Mesendoderm (in vitro differentiated cells): Measurements from ENCODE around the gene USH1G. TPM values are rescaled to one million over a fixed set of nuclear protein-coding genes. Genes with fewer than 3 reads are reported as not detected.

Experiments used
- DNase-seq: peaks from one replicate; pipeline ENCODE4 v3.0.0; 2013
- H2AK5ac ChIP-seq: 2 replicates; pipeline ENCODE4 v1.6.1; 2013; ENCODE audit warnings: low read length, inconsistent platforms
- H2BK120ac ChIP-seq: 2 replicates; pipeline ENCODE4 v1.6.1; 2013; ENCODE audit warnings: low read depth, mild to moderate bottlenecking, low read length, moderate library complexity, mixed read lengths
- H2BK15ac ChIP-seq: replicated peaks from 2 replicates; pipeline ENCODE4 v1.6.1; 2013; ENCODE audit warnings: low read depth, mild to moderate bottlenecking, moderate library complexity
- H2BK5ac ChIP-seq: 2 replicates; pipeline ENCODE4 v1.6.1; 2013; ENCODE audit warnings: low read length, inconsistent platforms
- H3K18ac ChIP-seq: 2 replicates; pipeline ENCODE4 v1.6.1; 2013; ENCODE audit warnings: mild to moderate bottlenecking, low read length, mixed read lengths
- H3K23ac ChIP-seq: one replicate; pipeline ENCODE4 v1.6.1; 2013; ENCODE audit warnings: low read length
- H3K27ac ChIP-seq: 2 replicates; pipeline ENCODE4 v1.5.1; 2013; ENCODE audit warnings: low read depth, mild to moderate bottlenecking, inconsistent platforms, low read length, moderate library complexity
- H3K27me3 ChIP-seq: 2 replicates; pipeline ENCODE4 v1.6.1; 2013; ENCODE audit warnings: low read length, control low read depth, mild to moderate bottlenecking, inconsistent platforms; ENCODE audit not compliant: insufficient read depth, poor library complexity
- H3K36me3 ChIP-seq: 2 replicates; pipeline ENCODE4 v1.6.1; 2013; ENCODE audit warnings: low read length, inconsistent platforms; ENCODE audit not compliant: control insufficient read depth, insufficient read depth
- H3K4ac ChIP-seq: one replicate; pipeline ENCODE4 v1.6.1; 2013; ENCODE audit warnings: low read depth, mild to moderate bottlenecking, low read length, moderate library complexity
- H3K4me1 ChIP-seq: 2 replicates; pipeline ENCODE4 v1.6.1; 2013; ENCODE audit warnings: low read depth, low read length, inconsistent platforms; ENCODE audit not compliant: control insufficient read depth
- H3K4me2 ChIP-seq: 2 replicates; pipeline ENCODE4 v1.6.1; 2013; ENCODE audit warnings: low read length
- H3K4me3 ChIP-seq: 2 replicates; pipeline ENCODE4 v1.5.1; 2013; ENCODE audit warnings: mild to moderate bottlenecking, low read length
- H3K56ac ChIP-seq: one replicate; pipeline ENCODE4 v1.6.1; 2013; ENCODE audit warnings: low read length
- H3K79me1 ChIP-seq: 2 replicates; pipeline ENCODE4 v1.6.1; 2013; ENCODE audit warnings: low read length, inconsistent platforms
- H3K79me2 ChIP-seq: 2 replicates; pipeline ENCODE4 v1.6.1; 2013; ENCODE audit warnings: mild to moderate bottlenecking, low read length; ENCODE audit not compliant: control insufficient read depth, insufficient read depth
- H3K9ac ChIP-seq: 2 replicates; pipeline ENCODE4 v1.6.1; 2013; ENCODE audit warnings: low read length, inconsistent platforms
- H4K5ac ChIP-seq: one replicate; pipeline ENCODE4 v1.6.1; 2013; ENCODE audit warnings: low read length
- H4K8ac ChIP-seq: one replicate; pipeline ENCODE4 v1.6.1; 2013; ENCODE audit warnings: low read depth, mild to moderate bottlenecking, control low read depth, low read length, moderate library complexity
- WGBS: extraction: QIAGEN DNeasy Blood & Tissue Kit; methylation state at CpG from one replicate; pipeline ENCODE4 v1.1.7; 2013; ENCODE audit warnings: low lambda C conversion rate, missing lambda C conversion rate; ENCODE audit not compliant: insufficient coverage; ENCODE audit errors: extremely low coverage; 5-methylcytosine and 5-hydroxymethylcytosine counted together
- polyA plus RNA-seq, 2 experiments: library from polyadenylated mRNA; stranded (reverse); fragments of 200-250 nt; gene quantifications; one replicate each; pipeline ENCODE4 v1.2.3, GENCODE V29; 2013

The USH1G gene
- 0.14 TPM for polyA plus RNA-seq (2013, experiment 1 of 2)
- 0.21 TPM for polyA plus RNA-seq (2013, experiment 2 of 2)

- Histone ChIP-seq H3K9ac (peak within 1 kb of the TSS; percentile 29), H3K27me3 (peaks cover 32% of the 10 kb centered on the region), H3K79me2 (no peaks in the 10 kb centered on the region), H3K27ac (no peak within 1 kb of the TSS), H3K36me3 (no peaks in the 10 kb centered on the region), H3K23ac (no peak within 1 kb of the TSS), H2BK120ac (no peak within 1 kb of the TSS), H3K4ac (no peak within 1 kb of the TSS), H3K56ac (peak within 1 kb of the TSS; percentile 49), H2AK5ac (no peak within 1 kb of the TSS), H3K4me2 (peak within 1 kb of the TSS; percentile 61), H2BK15ac (no peak within 1 kb of the TSS), H3K18ac (no peak within 1 kb of the TSS), H3K4me1 (no peaks in the 10 kb centered on the region), H4K8ac (no peak within 1 kb of the TSS), H2BK5ac (no peak within 1 kb of the TSS), H3K79me1 (no peaks in the 10 kb centered on the region), H3K4me3 (no peak within 1 kb of the TSS), H4K5ac (no peak within 1 kb of the TSS)
- no CpG with 5 or more reads among the region's 57 CpGs for WGBS
- no peak for DNase-seq
Observed at GRCh38 chr17:74922694-74923537, at the start of gene USH1G. Gene USH1G (minus strand): TSS chr17:74923255. CDS start chr17:74923073, 182 bp downstream.

DNA sequence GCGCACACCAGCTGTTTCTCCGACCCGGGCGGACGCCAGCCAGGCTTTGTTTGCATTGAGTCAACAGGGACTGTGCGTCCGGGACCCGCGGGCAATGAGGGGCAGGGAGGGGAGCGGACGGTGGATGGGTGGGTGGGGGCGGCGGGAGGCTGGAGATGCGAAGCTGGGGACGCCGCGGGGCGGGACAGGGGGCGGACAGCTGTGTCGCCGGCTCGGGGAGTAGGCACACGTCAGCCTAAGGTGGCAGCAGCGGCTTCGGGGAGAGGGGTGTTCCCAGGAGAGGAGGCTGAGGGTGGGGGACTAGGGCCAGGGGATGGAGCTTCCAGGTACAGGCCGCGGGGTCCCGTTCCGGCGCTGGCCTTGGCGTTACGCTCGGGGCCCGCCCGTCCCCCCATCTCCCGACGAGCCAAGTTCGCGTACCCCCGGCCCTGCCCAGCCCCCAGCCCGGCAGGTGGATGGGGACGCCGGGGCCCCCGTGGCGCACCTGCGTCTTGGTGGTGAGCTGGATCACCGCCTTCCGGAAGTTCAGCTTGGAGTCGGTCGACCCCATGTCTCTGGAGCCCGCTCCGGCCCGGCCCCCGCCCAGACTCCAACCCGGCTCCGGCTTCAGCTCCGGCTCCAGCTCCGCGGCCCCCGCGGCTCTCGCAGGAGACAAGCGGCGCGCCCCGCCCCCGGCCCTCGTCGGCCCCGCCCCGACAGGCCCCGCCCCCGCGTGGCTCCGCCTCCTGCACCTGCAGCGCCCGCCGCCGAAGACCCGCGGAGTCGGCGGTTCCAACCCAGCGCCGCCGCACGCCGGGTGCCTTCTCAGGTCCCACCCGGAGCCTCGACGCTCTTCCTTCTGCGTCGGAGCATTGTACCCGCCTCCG is 49.3 kb upstream of the USH1G start, which contains the start of gene HID1:
Gene HID1 (minus strand): TSS at position 653 of the 866 bp plus-strand sequence. CDS start 103 bp downstream, at position 550.
- peaks cover 6% of the 10 kb centered on the region for H3K27me3 ChIP-seq

DNA sequence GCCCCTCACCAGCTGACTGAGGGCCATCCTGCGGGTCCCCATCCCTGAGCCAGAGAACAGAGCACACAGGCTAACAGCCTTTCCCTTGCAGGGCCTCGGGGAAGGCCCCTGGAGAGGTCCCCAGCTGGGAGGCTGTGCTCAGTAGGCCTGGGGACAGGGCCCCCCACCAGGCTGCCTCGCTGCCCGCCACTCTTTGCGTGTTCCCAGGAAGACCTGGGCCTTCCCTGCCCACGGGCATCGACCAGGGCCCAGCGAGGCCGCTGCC is 48.7 kb upstream of the USH1G start:
- Histone ChIP-seq H3K4me3 (no peak overlapping the region), H3K79me2 (no peaks in the 10 kb centered on the region), H3K27me3 (peaks cover 6% of the 10 kb centered on the region), H3K36me3 (no peaks in the 10 kb centered on the region), H3K79me1 (no peaks in the 10 kb centered on the region), H3K4me2 (peak overlapping the region; percentile 11), H3K18ac (no peak overlapping the region), H4K5ac (no peak overlapping the region), H4K8ac (no peak overlapping the region), H2AK5ac (no peak overlapping the region), H3K27ac (no peak overlapping the region), H3K4me1 (peaks cover 3% of the 10 kb centered on the region), H2BK5ac (no peak overlapping the region), H2BK15ac (no peak overlapping the region), H3K4ac (no peak overlapping the region), H3K23ac (no peak overlapping the region), H3K9ac (peak overlapping the region; percentile 26), H3K56ac (peak overlapping the region; percentile 37), H2BK120ac (no peak overlapping the region)
- no peak for DNase-seq
- no CpG with 5 or more reads among the region's 9 CpGs for WGBS

More for the DNA sequence above, 49.3 kb upstream of the USH1G start, which contains the start of gene HID1:
- H3K18ac ChIP-seq: no peak within 1 kb of the TSS
- no peak within 1 kb of the TSS for H2BK15ac ChIP-seq
- H2AK5ac ChIP-seq: no peak within 1 kb of the TSS
- no CpG with 5 or more reads among the region's 95 CpGs for whole genome bisulfite sequencing
- no peak within 1 kb of the TSS for H3K23ac ChIP-seq
- H3K9ac ChIP-seq: peak within 1 kb of the TSS; percentile 36
- H3K4ac ChIP-seq: no peak within 1 kb of the TSS
- no peak within 1 kb of the TSS for H3K4me3 ChIP-seq
- DNase-seq: peak; percentile 74
- no peaks in the 10 kb centered on the region for H3K36me3 ChIP-seq
- no peak within 1 kb of the TSS for H4K8ac ChIP-seq
- peak within 1 kb of the TSS; percentile 44 for H3K4me2 ChIP-seq
- no peak within 1 kb of the TSS for H2BK120ac ChIP-seq
- H3K79me2 ChIP-seq: no peaks in the 10 kb centered on the region
- no peaks in the 10 kb centered on the region for H3K79me1 ChIP-seq
- no peak within 1 kb of the TSS for H2BK5ac ChIP-seq
- no peak within 1 kb of the TSS for H4K5ac ChIP-seq
- H3K27ac ChIP-seq: no peak within 1 kb of the TSS
- H3K56ac ChIP-seq: peak within 1 kb of the TSS; percentile 60
- H3K4me1 ChIP-seq: peaks cover 3% of the 10 kb centered on the region

DNA sequence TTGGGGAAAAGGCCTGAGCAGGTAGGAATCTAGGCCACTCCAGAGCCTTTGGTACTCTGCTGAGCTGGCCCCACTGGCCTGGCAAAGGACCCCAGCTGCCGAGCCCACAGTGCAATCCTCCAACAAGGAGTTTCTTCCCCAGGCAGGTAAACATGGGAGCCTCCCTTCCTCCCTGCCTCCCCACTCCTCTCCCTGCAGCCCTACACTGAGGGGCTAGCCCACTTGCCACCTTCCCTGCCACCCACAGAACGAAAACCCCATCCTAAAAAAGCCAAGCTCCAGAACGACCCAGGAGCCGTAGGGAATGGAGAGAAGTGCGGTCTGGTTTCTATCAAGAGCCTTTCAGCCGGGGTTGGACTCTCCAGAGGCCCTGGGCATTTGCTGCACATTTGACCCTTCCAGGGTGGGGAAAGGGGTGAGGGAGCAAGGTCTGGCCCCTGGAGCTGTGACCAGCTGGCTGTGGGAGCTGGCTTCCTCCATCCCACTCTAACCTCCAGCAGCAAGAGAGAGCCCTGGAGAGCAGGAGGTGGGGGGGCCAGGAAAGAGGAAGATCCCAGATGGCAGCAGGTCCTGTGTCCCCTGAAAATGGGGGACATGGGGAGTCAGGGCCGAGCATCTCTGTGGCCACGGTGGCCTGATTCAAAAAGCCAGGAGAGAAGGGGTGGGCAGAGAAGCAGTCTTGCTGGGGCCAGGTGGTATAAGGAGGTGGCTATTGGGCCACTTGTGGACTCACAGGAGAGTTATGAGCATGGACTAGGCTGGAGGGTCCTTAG is 48.2 kb upstream of the USH1G start:
- Histone ChIP-seq H3K4me1 (peaks cover 3% of the 10 kb centered on the region), H3K4ac (no peak overlapping the region), H2BK120ac (no peak overlapping the region), H2BK15ac (no peak overlapping the region), H3K79me2 (no peaks in the 10 kb centered on the region), H3K4me2 (no peak overlapping the region), H3K18ac (no peak overlapping the region), H4K5ac (no peak overlapping the region), H3K23ac (no peak overlapping the region), H4K8ac (no peak overlapping the region), H3K79me1 (no peaks in the 10 kb centered on the region), H3K27me3 (peaks cover 6% of the 10 kb centered on the region), H3K27ac (no peak overlapping the region), H2AK5ac (no peak overlapping the region), H3K56ac (no peak overlapping the region), H3K9ac (no peak overlapping the region), H3K36me3 (no peaks in the 10 kb centered on the region), H2BK5ac (no peak overlapping the region), H3K4me3 (no peak overlapping the region)
- DNase-seq: no peak
- no CpG with 5 or more reads among the region's 8 CpGs for WGBS

- Histone ChIP-seq H3K36me3 (no peaks in the 10 kb centered on the region), H4K5ac (no peak overlapping the region), H2AK5ac (no peak overlapping the region), H3K23ac (no peak overlapping the region), H3K4me2 (no peak overlapping the region), H3K4me1 (peaks cover 3% of the 10 kb centered on the region), H3K27ac (no peak overlapping the region), H3K27me3 (peaks cover 6% of the 10 kb centered on the region), H3K4ac (no peak overlapping the region), H2BK15ac (no peak overlapping the region), H3K18ac (no peak overlapping the region), H2BK120ac (no peak overlapping the region), H3K9ac (no peak overlapping the region), H4K8ac (no peak overlapping the region), H2BK5ac (no peak overlapping the region), H3K79me1 (no peaks in the 10 kb centered on the region), H3K56ac (no peak overlapping the region), H3K79me2 (no peaks in the 10 kb centered on the region), H3K4me3 (no peak overlapping the region)
- DNase-seq: no peak
- WGBS: no CpG with 5 or more reads among the region's 3 CpGs
Observed at GRCh38 chr17:74970395-74970794, 47.3 kb upstream of the USH1G start.
